Stomach smooth muscle (tissue), 2 donors: ENCODE measurements around the gene FHDC1.

ENCODE experiments used
- H3K27ac ChIP-seq: one replicate; pipeline ENCODE4 v1.7.0; 2013; ENCODE audit warnings: mild to moderate bottlenecking, low read length, inconsistent platforms
- H3K27me3 ChIP-seq, 2 donors: one replicate each; pipeline ENCODE4 v1.7.0; 2013; ENCODE audit warnings: low read length in 2 of 2; ENCODE audit not compliant: insufficient read depth in 2 of 2, control insufficient read depth in 1 of 2
- H3K36me3 ChIP-seq, 2 donors: one replicate each; pipeline ENCODE4 v1.7.0; 2013; ENCODE audit warnings: low read length in 2 of 2; ENCODE audit not compliant: control insufficient read depth in 2 of 2, insufficient read depth in 2 of 2
- H3K4me1 ChIP-seq: one replicate; pipeline ENCODE4 v1.7.0; 2013; ENCODE audit warnings: low read length; ENCODE audit not compliant: control insufficient read depth, insufficient read depth
- H3K4me3 ChIP-seq, 2 donors: one replicate each; pipeline ENCODE4 v1.7.0; 2013; ENCODE audit warnings: low read length in 2 of 2
- H3K9ac ChIP-seq, 2 donors: one replicate each; pipeline ENCODE4 v1.7.0; 2013; ENCODE audit warnings: low read length in 2 of 2, mild to moderate bottlenecking in 1 of 2
- H3K9me3 ChIP-seq, 2 donors: one replicate each; pipeline ENCODE4 v1.7.0; 2013; ENCODE audit warnings: low read length in 2 of 2; ENCODE audit not compliant: control insufficient read depth in 2 of 2
- donor health status: healthy.
- donor health status: Pancreatic carcinoma.

The FHDC1 gene

GRCh38 chr4:152981842-152982241, 45.7 kb downstream of the FHDC1 start:
- Histone ChIP-seq H3K9me3 (no peaks in the 10 kb centered on the region), H3K36me3 (no peaks in the 10 kb centered on the region), H3K27ac (no peak overlapping the region), H3K9ac (no peak overlapping the region), H3K27me3 (peaks cover 0 to 2% of the 10 kb centered on the region in 2 donors), H3K4me3 (no peak overlapping the region), H3K4me1 (no peaks in the 10 kb centered on the region)

DNA sequence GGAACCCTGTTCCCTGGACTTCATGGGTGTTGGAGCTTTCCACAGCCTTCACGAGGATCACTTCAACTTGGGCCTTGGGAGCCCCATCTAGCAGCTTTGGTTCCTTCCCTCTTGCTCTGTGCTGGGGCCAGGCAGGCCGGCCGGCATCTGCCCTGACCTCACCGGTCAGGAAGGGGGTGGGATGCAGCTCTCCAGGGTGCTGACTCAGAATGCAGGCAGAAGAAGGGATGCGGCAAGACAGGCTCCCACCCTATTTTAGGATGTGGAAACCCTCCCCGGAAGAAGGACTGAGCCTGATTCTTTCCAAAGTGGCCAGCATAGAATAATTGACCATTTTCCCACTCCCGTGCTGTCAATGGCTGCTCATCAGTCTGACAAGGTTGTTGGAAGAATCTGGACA, 47.1 kb downstream of the FHDC1 start:
- Histone ChIP-seq H3K4me1 (no peaks in the 10 kb centered on the region), H3K9me3 (no peaks in the 10 kb centered on the region), H3K9ac (no peak overlapping the region), H3K27me3 (peaks cover 0 to 2% of the 10 kb centered on the region in 2 donors), H3K4me3 (no peak overlapping the region), H3K36me3 (no peaks in the 10 kb centered on the region), H3K27ac (no peak overlapping the region)

DNA sequence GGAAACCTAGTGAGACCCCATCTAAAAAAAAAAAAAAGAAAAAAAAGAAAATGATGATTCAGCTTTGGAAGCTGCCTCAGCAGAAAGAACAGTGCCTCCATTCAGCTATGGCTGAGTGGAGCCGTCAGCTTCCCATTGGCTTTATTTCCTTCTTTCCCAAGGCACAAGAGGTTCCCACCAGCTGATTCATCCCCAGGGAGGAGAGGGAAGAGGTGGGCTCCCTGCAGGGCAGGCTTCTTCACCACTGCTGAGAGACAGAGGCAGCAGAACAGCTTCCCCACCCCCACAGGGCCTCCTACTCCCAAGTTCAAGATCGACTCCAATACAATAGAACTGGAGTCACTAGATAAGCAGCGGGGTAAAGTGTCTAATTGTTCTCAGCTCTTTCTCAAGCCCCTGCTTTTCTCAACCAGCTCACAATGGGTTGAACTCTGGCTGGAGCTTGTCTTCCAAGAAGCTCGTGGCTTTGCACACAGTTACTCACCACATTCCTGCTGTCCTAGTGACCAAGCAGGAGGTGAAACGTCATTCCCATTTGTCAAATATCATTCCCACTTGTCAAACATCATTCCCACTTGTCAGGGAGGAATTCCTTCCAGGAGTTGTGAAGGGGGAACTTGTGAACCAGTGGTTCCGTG, 47.8 kb downstream of the FHDC1 start:
- Histone ChIP-seq H3K36me3 (no peaks in the 10 kb centered on the region), H3K9me3 (no peaks in the 10 kb centered on the region), H3K27ac (no peak overlapping the region), H3K4me1 (no peaks in the 10 kb centered on the region), H3K27me3 (peaks cover 0 to 2% of the 10 kb centered on the region in 2 donors), H3K4me3 (no peak overlapping the region), H3K9ac (no peak overlapping the region)

DNA sequence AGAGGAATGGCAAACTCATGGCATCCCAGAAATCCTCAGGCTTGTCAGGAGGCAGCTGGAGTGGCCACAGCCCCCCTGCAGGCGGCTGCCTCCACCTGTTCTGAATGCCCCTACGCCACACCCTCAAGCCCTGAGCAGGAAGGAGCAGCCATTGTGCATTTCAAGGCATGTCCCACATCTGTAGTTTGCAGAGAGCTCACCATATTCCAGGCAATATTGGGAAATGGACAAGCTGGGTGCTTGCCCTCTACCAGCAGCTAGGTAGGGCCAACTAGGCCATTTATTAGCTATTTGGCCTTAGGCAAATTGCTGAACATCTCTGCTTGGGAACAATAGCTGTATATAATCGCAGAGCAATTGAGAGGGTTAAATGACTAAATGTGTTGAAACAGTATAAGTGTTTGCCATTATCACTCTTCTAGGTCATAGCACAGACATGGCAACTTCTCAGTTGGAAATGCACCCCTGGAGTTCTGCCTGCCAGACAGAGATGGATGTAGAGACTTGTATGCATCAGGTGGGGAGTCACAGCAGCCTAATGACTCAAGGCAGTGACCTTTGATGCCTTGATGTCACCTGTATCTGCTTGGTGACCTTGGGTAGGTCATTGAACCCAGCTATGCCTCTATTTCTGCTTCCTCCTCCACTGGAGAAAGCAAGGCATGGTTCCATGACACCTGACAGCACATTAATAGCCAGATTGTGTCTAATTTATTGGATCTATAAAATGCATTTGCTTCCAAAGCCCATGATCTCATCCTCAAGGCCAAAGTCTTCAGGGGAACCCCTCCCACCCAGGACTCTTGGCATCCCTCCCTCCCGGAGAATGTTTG, 52.8 kb downstream of the FHDC1 start:
- Histone ChIP-seq H3K4me3 (no peak overlapping the region), H3K27ac (no peak overlapping the region)

GRCh38 chr4:152989554-152989970, 53.4 kb downstream of the FHDC1 start:
- Histone ChIP-seq H3K27ac (no peak overlapping the region), H3K9me3 (no peaks in the 10 kb centered on the region), H3K27me3 (no peaks in the 10 kb centered on the region), H3K4me3 (no peak overlapping the region), H3K9ac (no peak overlapping the region), H3K4me1 (no peaks in the 10 kb centered on the region), H3K36me3 (no peaks in the 10 kb centered on the region)

More for the DNA sequence above, 52.8 kb downstream of the FHDC1 start:
- H3K4me1 ChIP-seq: no peaks in the 10 kb centered on the region
- H3K27me3 ChIP-seq: no peaks in the 10 kb centered on the region
- H3K9me3 ChIP-seq: no peaks in the 10 kb centered on the region
- no peaks in the 10 kb centered on the region for H3K36me3 ChIP-seq
- H3K9ac ChIP-seq: no peak overlapping the region

DNA sequence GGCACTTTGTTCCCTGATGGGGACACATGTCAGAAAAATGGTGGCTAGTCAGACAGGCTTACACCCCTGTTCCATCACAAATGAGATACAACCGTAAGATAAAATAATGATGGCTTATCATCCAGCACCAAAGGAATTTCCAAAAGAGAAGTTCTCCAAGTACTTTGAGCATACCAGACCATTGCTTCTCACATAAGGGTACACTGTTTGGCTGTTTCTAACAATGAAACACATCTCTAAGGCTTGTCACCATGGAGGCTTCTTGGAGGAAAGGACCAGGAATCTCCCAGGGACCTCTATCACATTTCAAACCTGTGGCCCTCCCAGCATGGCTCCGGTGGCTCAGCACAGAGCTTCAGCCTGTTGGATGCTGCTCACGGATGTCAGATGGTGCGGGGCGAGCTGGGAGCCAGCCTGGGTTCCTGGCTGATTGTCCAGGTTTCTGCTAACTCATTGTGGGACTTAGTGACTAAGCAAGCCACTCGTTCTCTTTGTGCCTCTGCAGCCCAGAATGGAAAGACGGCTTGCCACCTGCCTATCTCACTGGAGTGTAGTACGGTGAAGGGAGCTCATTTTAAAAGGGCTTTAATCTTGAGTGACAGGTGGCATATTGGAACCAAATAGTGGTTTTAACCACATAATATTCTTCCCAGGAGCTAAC, 54.5 kb downstream of the FHDC1 start:
- Histone ChIP-seq H3K9ac (no peak overlapping the region), H3K27ac (no peak overlapping the region), H3K27me3 (no peaks in the 10 kb centered on the region), H3K9me3 (no peaks in the 10 kb centered on the region), H3K36me3 (no peaks in the 10 kb centered on the region), H3K4me3 (no peak overlapping the region), H3K4me1 (no peaks in the 10 kb centered on the region)

- no peaks in the 10 kb centered on the region for H3K9me3 ChIP-seq
- no peak overlapping the region for H3K4me3 ChIP-seq
- H3K4me1 ChIP-seq: no peaks in the 10 kb centered on the region
- no peak overlapping the region for H3K9ac ChIP-seq
- H3K27ac ChIP-seq: no peak overlapping the region
- H3K27me3 ChIP-seq: no peaks in the 10 kb centered on the region
- H3K36me3 ChIP-seq: no peaks in the 10 kb centered on the region
Measured at GRCh38 chr4:152991398-152991797, 55.3 kb downstream of the FHDC1 start.

- H3K27me3 ChIP-seq: no peaks in the 10 kb centered on the region
- H3K4me3 ChIP-seq: no peak overlapping the region
- no peaks in the 10 kb centered on the region for H3K36me3 ChIP-seq
- no peak overlapping the region for H3K9ac ChIP-seq
- H3K4me1 ChIP-seq: no peaks in the 10 kb centered on the region
- H3K27ac ChIP-seq: no peak overlapping the region
- H3K9me3 ChIP-seq: no peaks in the 10 kb centered on the region
Measured at GRCh38 chr4:152992027-152992426, 55.9 kb downstream of the FHDC1 start.

GRCh38 chr4:152992466-152992865, 56.3 kb downstream of the FHDC1 start:
- Histone ChIP-seq H3K9ac (no peak overlapping the region), H3K4me3 (no peak overlapping the region), H3K27me3 (no peaks in the 10 kb centered on the region), H3K36me3 (no peaks in the 10 kb centered on the region), H3K9me3 (no peaks in the 10 kb centered on the region), H3K4me1 (no peaks in the 10 kb centered on the region), H3K27ac (no peak overlapping the region)

DNA sequence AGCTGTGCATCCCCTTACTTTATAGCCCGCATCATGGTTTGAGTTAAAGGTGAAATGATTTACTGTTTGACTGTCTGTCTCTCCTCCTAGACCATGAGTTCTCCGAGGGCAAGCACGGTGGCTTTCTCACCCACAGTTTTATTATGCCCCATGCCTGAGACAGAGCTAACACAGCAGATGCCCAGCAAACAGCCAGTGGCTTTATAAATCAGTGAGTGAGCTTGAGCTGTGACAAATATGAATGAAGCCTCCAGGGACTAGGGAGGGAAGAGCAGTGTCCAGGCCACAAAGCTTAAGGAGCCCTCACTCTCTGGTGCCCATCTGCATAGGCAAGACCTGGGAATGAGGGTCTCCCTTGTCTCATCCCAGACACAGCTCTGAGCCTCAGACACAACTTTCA, 57.9 kb downstream of the FHDC1 start:
- Histone ChIP-seq H3K9me3 (no peaks in the 10 kb centered on the region), H3K27ac (no peak overlapping the region), H3K36me3 (no peaks in the 10 kb centered on the region), H3K4me3 (no peak overlapping the region), H3K4me1 (no peaks in the 10 kb centered on the region), H3K27me3 (no peaks in the 10 kb centered on the region), H3K9ac (no peak overlapping the region)
